Right forelimb (tissue), 1 donor: Measurements from ENCODE around the gene CDK11A.
"Not testable (repeated sequence)": the region's sequence is repeated elsewhere in the genome, so short reads cannot be mapped to it uniquely, and the experiment has no call there.

Experiments used
- DNase-seq: peaks from one replicate; pipeline ENCODE4 v3.0.0-alpha.2; 2018

Gene CDK11A

GRCh38 chr1:1721201-1721600 lies 3.0 kb downstream of the CDK11A start:
- no peak for DNase-seq

- not testable (repeated sequence) for DNase-seq
Measured at GRCh38 chr1:1715109-1715883, 8.9 kb downstream of the CDK11A start.

GRCh38 chr1:1707897-1708296 lies 16.3 kb downstream of the CDK11A start:
- not testable (repeated sequence) for DNase-seq

GRCh38 chr1:1707241-1707640 lies 16.9 kb downstream of the CDK11A start:
- not testable (repeated sequence) for DNase-seq

- DNase-seq = not testable (repeated sequence)
Measured at GRCh38 chr1:1705623-1706022, 18.5 kb downstream of the CDK11A start.

- DNase-seq = not testable (repeated sequence)
Measured at GRCh38 chr1:1704284-1704957, 19.7 kb downstream of the CDK11A start.

- no peak for DNase-seq
Measured at GRCh38 chr1:1703796-1704195, 20.4 kb downstream of the CDK11A start.

GRCh38 chr1:1702506-1702905 lies 21.7 kb downstream of the CDK11A start:
- not testable (repeated sequence) for DNase-seq

- DNase-seq = not testable (repeated sequence)
Measured at GRCh38 chr1:1700557-1700956, 23.6 kb downstream of the CDK11A start.

- not testable (repeated sequence) for DNase-seq
Measured at GRCh38 chr1:1700067-1700466, 24.1 kb downstream of the CDK11A start.

- DNase-seq = not testable (repeated sequence)
Measured at GRCh38 chr1:1699061-1699460, 25.1 kb downstream of the CDK11A start.

- not testable (repeated sequence) for DNase-seq
Measured at GRCh38 chr1:1697358-1698183, 26.6 kb downstream of the CDK11A start.

- not testable (repeated sequence) for DNase-seq
Measured at GRCh38 chr1:1696431-1697357, 27.5 kb downstream of the CDK11A start.

GRCh38 chr1:1692714-1693647 lies 31.2 kb downstream of the CDK11A start, which contains the start of gene SLC35E2B:
Gene SLC35E2B (minus strand): TSS chr1:1692795. CDS start chr1:1676699, 16,096 bp downstream.
- DNase-seq = peak; percentile 89

- peak; percentile 68 for DNase-seq
Measured at GRCh38 chr1:1692324-1692713, 31.8 kb downstream of the CDK11A start.

GRCh38 chr1:1691443-1691842 lies 32.7 kb downstream of the CDK11A start:
- not testable (repeated sequence) for DNase-seq

- not testable (repeated sequence) for DNase-seq
Measured at GRCh38 chr1:1689526-1689925, 34.6 kb downstream of the CDK11A start.

GRCh38 chr1:1687846-1688245 lies 36.3 kb downstream of the CDK11A start:
- no peak for DNase-seq

GRCh38 chr1:1684031-1684681 lies 40.0 kb downstream of the CDK11A start:
- no peak for DNase-seq
